ENCODE measurements around the gene MVD.

MVD gene

DNA sequence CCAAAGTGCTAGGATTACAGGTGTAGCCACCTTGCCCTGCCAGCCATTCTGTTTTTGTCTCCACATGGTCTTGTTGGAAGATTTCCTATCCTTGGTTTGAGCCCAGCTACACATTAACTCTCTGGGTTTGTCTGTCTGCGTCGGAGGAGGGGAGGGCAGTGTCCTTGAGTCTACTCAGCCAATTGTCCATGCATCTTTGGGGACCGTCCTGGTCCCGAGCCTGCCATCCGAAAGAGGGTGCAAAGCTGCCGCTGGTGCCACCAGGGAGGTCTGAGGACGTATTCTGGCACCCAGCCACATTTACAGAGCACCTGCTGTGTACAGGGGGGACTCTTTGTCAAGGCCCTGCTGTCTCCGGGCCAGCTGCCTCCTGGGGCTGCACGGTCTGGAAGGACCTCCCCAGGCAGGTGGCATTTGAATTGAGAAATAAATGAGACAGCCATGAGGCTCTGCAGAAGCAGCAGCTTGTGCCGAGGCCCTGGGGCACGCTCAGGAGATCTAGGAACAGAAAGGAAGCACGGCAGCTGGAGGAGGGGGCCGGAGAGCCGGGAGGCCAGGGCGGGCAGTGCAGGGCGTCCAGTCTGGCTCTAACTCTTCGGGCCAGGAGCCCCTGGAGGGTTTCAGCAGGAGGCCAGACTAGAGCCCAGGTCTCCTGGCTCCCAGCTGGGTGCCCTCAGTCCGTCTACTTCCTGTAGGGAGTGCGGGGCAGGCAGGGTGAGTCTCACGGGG is 13.5 kb downstream of the MVD start:
- TF ChIP-seq TAF1 (IDR thresholded peaks at IDR 0.05; ENCODE audit: borderline replicate concordance, insufficient read depth, low read length) (no peak), FOXP2 (optimal IDR thresholded peaks at IDR 0.05; ENCODE audit: borderline replicate concordance, extremely low read depth, extremely low read length, insufficient read depth) (no peak), SIN3A (IDR thresholded peaks at IDR 0.05; ENCODE audit: borderline replicate concordance, insufficient read depth, low read length) (no peak), POLR2AphosphoS5 (IDR thresholded peaks at IDR 0.05; ENCODE audit: low read depth, low read length) (no peak)
- TF ChIP-seq, protein P1, sequence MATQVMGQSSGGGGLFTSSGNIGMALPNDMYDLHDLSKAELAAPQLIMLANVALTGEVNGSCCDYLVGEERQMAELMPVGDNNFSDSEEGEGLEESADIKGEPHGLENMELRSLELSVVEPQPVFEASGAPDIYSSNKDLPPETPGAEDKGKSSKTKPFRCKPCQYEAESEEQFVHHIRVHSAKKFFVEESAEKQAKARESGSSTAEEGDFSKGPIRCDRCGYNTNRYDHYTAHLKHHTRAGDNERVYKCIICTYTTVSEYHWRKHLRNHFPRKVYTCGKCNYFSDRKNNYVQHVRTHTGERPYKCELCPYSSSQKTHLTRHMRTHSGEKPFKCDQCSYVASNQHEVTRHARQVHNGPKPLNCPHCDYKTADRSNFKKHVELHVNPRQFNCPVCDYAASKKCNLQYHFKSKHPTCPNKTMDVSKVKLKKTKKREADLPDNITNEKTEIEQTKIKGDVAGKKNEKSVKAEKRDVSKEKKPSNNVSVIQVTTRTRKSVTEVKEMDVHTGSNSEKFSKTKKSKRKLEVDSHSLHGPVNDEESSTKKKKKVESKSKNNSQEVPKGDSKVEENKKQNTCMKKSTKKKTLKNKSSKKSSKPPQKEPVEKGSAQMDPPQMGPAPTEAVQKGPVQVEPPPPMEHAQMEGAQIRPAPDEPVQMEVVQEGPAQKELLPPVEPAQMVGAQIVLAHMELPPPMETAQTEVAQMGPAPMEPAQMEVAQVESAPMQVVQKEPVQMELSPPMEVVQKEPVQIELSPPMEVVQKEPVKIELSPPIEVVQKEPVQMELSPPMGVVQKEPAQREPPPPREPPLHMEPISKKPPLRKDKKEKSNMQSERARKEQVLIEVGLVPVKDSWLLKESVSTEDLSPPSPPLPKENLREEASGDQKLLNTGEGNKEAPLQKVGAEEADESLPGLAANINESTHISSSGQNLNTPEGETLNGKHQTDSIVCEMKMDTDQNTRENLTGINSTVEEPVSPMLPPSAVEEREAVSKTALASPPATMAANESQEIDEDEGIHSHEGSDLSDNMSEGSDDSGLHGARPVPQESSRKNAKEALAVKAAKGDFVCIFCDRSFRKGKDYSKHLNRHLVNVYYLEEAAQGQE (IDR thresholded peaks at IDR 0.05; ENCODE audit: insufficient read depth in 1 of 2, low read depth in 2 of 2, low read length in 2 of 2) = no peak

DNA sequence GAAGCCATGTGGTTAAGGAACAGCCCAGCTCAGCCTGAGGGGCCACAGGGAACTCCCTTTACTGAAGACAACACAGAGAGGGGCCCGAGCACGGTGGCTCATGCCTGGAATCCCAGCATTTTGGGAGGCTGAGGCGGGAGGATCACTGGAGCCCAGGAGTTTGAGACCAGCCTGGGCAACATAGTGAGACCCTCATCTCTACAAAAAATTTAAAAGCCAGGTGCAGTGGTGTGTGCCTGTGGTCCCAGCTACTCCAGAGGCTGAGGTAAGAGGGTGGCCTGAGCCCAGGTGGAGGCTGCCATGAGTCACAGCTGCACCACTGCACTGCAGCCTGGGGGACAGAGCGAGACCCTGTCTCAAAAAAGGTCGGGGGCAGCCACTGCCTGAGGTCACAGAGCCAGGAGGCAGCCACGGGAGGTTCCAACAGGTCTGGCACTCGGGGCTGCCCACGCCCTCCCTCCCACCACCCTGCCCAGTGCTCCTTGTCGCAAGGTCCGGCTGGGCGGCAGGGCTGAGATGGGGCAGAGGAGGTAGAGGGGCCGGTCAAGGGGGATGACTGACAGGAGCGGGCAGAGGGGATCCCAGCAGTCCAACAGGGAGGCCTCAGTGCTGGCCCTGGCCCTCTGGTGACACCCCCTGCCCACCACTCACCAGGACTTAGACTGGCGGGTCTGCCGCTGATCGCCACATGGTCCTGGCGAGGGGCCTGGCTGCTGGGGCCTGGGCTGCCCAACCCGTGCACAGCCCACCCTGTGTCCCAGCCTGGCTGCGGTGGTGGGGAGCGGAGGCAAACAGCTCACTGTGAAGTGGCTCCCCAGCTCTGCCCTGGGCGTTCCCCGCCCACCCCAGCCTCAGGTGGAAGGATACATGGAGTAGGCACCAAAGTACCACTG is 15.5 kb downstream of the MVD start:
- no peak for TF ChIP-seq TAF1 (IDR thresholded peaks at IDR 0.05; ENCODE audit: borderline replicate concordance, insufficient read depth, low read length)
- TF ChIP-seq POLR2AphosphoS5 (IDR thresholded peaks at IDR 0.05; ENCODE audit: low read depth, low read length) = no peak
- no peak for TF ChIP-seq SIN3A (IDR thresholded peaks at IDR 0.05; ENCODE audit: borderline replicate concordance, insufficient read depth, low read length)
- TF ChIP-seq FOXP2 (optimal IDR thresholded peaks at IDR 0.05; ENCODE audit: borderline replicate concordance, extremely low read depth, extremely low read length, insufficient read depth) = no peak
- TF ChIP-seq, protein P1 (IDR thresholded peaks at IDR 0.05; ENCODE audit: insufficient read depth in 1 of 2, low read depth in 2 of 2, low read length in 2 of 2) = no peak

DNA sequence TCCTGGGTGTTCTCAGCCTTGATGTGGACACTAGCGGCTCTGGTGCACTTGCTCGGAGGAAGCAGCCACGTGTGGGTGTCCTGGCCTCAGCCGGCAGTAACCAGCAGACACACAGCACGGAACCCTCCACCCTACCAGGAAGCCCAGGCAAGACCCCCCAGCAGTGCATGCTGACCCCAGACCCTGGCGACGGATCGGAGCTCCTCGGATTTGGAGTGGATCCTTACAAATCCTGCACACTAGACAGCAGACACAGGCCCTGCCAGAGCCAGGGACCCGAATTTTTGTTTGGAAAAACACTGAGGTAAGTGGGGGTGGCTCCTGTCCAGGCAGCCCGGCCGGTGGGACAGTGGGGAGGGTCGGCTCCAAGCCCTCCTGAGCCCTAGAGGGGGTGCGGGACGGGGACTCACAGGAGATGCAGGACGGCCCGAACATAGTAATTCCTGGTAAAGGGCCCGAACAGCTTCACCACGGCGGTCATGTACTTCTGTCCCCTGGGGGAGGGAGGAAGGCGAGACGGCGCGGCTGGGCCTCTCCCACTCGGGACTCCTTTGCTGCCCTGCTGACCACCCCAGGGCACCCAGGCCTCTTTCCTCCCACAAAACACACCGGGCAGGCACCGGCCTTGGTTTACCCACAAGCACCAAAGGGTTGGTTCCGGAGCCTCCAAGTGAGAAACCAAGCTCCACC is 16.4 kb downstream of the MVD start:
- no peak for TF ChIP-seq SIN3A (IDR thresholded peaks at IDR 0.05; ENCODE audit: borderline replicate concordance, insufficient read depth, low read length)
- TF ChIP-seq FOXP2 (optimal IDR thresholded peaks at IDR 0.05; ENCODE audit: borderline replicate concordance, extremely low read depth, extremely low read length, insufficient read depth) = no peak
- TF ChIP-seq POLR2AphosphoS5 (IDR thresholded peaks at IDR 0.05; ENCODE audit: low read depth, low read length) = no peak
- TF ChIP-seq, protein P1 (IDR thresholded peaks at IDR 0.05; ENCODE audit: insufficient read depth in 1 of 2, low read depth in 2 of 2, low read length in 2 of 2) = no peak
- TF ChIP-seq TAF1 (IDR thresholded peaks at IDR 0.05; ENCODE audit: borderline replicate concordance, insufficient read depth, low read length) = no peak

DNA sequence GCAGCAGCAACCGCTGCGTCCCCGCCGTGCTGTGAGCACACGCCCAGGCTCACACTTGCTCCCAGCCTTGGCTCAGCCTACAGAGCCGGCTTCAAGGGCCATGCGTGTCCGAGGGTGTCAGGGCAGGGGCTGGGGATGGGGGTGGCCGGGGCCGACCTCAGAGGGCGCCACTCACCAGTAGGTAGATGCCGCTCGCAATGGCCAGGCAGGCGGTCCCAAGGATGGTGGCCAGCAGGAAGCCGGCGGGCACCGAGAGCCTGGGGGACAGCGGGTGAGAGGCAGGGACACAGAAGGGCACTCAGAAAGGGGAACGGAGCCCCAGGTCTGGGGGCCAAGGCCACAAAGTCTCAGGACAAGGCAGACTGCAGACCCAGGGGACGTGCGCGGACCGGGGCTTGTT is 16.9 kb downstream of the MVD start:
- TF ChIP-seq SIN3A (IDR thresholded peaks at IDR 0.05; ENCODE audit: borderline replicate concordance, insufficient read depth, low read length) (no peak), TAF1 (IDR thresholded peaks at IDR 0.05; ENCODE audit: borderline replicate concordance, insufficient read depth, low read length) (no peak), POLR2AphosphoS5 (IDR thresholded peaks at IDR 0.05; ENCODE audit: low read depth, low read length) (no peak)

DNA sequence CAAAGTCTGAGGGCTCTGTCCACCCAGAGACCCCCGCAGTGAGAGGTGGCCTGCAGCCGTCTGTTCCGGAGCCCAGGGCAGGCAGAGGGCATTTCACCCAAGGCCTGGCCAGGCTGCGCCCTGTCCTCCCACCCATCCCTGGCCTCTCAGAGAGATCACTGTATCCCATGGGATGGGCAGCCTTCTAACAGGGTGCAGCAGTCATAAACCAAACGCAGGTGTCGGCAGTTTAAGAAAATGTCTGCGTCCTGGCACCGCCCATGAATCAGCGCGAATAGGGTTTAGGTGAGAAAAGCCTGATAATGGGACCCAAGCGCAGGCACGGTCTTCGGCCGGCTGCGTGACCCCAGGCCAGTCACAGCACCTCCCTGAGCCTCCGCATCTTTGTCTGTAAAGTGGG is 17.4 kb downstream of the MVD start:
- no peak for TF ChIP-seq SIN3A (IDR thresholded peaks at IDR 0.05; ENCODE audit: borderline replicate concordance, insufficient read depth, low read length)
- TF ChIP-seq FOXP2 (optimal IDR thresholded peaks at IDR 0.05; ENCODE audit: borderline replicate concordance, extremely low read depth, extremely low read length, insufficient read depth) = no peak
- TF ChIP-seq, protein P1 (IDR thresholded peaks at IDR 0.05; ENCODE audit: insufficient read depth in 1 of 2, low read depth in 2 of 2, low read length in 2 of 2) = no peak
- TF ChIP-seq POLR2AphosphoS5 (IDR thresholded peaks at IDR 0.05; ENCODE audit: low read depth, low read length) = no peak
